Keratinocyte (primary cell): ENCODE results near the gene GUK1.

ENCODE experiments used
- CTCF ChIP-seq, 3 experiments: IDR thresholded peaks in 1 of 3; conservative IDR thresholded peaks in 1 of 3; optimal IDR thresholded peaks in 1 of 3; 2 replicates in 2 of 3; 3 replicates in 1 of 3; pipeline versions ENCODE3 to v1.5.1; 2011; ENCODE audit warnings: low read length in 3 of 3, mild to moderate bottlenecking in 3 of 3, moderate library complexity in 2 of 3, control low read depth in 1 of 3, inconsistent platforms in 1 of 3; ENCODE audit not compliant: insufficient read depth in 2 of 3; ENCODE audit errors: extremely low read depth in 1 of 3
- EZH2 ChIP-seq: IDR thresholded peaks from one replicate; pipeline ENCODE4 v1.6.1; 2012; ENCODE audit warnings: inconsistent platforms, mild to moderate bottlenecking, low read length, moderate library complexity

- TF ChIP-seq EZH2 (no peak), CTCF (optimal IDR thresholded peaks at IDR 0.05 in 1 of 3, IDR thresholded peaks at IDR 0.05 in 1 of 3, conservative IDR thresholded peaks at IDR 0.05 in 1 of 3; ENCODE audit: extremely low read depth in 1 of 3, insufficient read depth in 2 of 3, low read length in 3 of 3) (no peak)
These were observed 23.9 kb downstream of the GUK1 start for GRCh38 chr1:228163776-228164519.
